HG03378 (cell line): ENCODE measurements around the gene C4orf54.

Source experiments
- ATAC-seq: cut with Tn5 transposase; IDR thresholded peaks from one replicate; pipeline ENCODE4 v1.9.1; 2021; ENCODE audit warnings: mild to moderate bottlenecking, moderate library complexity; ENCODE audit not compliant: unreplicated experiment

Gene C4orf54

GRCh38 chr4:99625369-99625768 lies 32.3 kb downstream of the C4orf54 start:
- no peak for ATAC-seq

- no peak for ATAC-seq
These were observed 33.4 kb downstream of the C4orf54 start for GRCh38 chr4:99624141-99624719.

DNA sequence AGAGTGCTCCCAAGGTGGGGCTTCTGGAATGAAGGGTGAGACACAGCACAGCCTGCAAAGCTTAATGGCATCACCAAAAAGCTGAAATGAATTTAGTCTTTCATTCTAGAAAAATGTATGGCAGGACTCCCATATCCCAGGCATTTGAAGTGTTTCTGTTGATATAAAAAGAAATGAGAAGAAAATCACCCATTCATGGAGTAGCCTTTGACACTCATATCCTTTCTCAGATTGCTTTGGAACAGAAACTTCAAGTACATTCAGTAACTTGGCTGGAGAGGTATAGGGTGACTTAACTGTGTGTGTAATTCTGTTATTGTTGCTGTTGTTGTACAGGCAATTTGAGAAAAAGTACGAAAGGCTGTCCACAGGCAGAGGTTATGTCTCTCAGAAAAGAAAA lies 35.3 kb downstream of the C4orf54 start:
- ATAC-seq: no peak

DNA sequence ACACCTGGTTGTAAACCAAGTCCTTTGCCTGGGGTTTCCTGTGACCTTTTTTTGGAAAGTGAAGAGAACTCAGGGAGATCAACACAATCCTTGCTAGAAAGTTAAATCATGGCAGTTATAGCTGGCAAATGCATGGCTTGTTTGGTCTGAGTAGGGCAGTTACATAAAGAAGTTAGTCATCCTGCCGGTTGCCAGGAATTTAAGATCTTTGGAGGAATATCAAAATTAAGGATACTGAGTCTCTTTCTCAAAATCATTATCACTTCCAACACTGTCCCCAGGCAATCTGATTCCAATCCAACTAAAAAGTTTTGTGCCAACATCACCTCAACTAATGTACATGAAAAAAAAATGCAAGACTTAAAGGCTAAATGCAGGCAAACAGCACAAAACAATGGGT lies 40.3 kb downstream of the C4orf54 start:
- ATAC-seq: no peak

DNA sequence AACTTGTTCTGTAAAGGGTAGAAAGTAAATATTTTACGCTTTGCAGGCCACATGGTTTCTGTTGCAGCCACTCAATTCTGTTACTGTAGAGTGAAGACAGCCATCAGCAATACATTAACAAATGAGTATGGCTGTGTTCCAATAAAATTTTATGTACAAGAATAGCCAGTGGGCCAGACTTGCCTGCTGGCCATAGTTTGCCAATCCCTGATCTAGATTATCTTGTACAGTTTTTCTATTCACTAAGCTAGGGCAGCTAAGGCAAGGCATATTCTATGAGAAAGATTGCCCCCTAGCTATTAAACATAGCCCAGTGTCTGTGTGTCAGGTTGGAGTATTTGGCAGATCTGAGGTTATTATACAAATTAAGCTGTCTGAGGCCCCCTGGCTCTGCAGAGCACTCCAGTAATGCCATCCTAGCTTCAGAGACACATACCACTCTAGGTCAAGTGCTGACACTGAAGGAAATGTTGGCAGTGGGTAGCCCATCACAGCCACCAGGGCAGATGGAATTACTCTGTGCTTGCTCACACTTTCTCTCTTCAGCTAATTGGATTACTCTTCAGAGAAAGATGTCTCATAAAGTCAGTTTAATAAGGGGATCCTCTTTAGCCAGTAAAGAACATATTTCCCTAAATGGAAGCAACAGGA lies 42.3 kb downstream of the C4orf54 start:
- no peak for ATAC-seq

DNA sequence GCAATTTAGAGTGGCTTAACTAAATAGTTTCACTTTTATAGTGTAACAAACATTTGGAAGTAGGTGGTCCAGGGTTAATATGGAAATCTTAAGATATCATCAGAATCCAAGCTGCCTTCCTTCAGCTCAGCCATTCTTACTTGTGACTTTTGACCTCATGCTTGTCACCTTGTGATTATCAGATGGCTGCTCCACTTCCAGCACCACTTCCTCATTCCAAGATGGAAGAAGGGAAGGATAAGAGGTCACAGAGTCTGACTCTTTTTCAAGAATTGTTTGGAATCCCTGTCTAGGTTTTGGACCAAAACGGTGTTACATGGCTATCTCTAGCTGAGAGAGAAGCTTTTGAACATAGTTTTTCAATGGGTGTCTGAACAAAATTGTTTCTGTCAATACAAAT lies 43.1 kb downstream of the C4orf54 start:
- ATAC-seq: no peak

- ATAC-seq: no peak
These were observed 44.9 kb downstream of the C4orf54 start for GRCh38 chr4:99612704-99613103.

- ATAC-seq: no peak
These were observed 45.3 kb downstream of the C4orf54 start for GRCh38 chr4:99612281-99612680.

DNA sequence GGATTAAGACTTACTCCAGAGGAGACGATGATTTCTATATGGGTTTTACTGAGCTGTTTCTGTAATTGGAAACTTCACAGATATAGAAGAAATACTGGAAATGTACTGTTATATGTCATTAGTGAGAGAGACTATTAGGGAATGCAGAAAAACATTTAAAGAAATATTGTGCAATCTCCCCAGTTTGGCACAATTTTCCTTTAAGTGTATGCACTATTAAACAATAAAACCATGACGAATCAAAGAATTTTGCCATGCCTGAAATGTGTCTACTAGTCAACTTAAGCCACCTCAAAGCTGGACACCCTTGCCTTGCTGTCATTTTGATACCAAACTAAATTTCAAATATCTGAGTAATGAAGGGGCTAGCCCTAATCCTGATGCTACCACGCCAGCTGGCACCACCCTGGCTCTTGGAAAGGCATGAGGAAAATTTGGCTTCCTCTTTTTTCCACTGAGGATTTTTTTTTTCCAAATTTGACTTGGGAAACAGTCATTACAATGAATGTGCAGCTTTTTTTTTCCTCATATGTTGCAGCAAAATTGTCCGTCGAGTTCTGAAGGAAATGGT lies 46.9 kb downstream of the C4orf54 start:
- no peak for ATAC-seq

- no peak for ATAC-seq
These were observed 49.2 kb downstream of the C4orf54 start for GRCh38 chr4:99608417-99608816.
